ENCODE results near the gene ERBB3.

Gene ERBB3

GRCh38 chr12:56104815-56105608, 25.0 kb downstream of the ERBB3 start (continued):
- no peak for TF ChIP-seq ZNF274 (IDR thresholded peaks at IDR 0.05; ENCODE audit: low read length)
- TF ChIP-seq ZNF274 (tag by site-specific recombination; IDR thresholded peaks at IDR 0.05; ENCODE audit: borderline replicate concordance), result no peak
- 0 out of 2 replicates have a peak, but pooled peaks have one; percentile 87 for TF ChIP-seq ZNF391 (tag by site-specific recombination; IDR thresholded peaks at IDR 0.05; ENCODE audit: borderline replicate concordance, low read depth)
- TF ChIP-seq ZBTB48 (tag by site-specific recombination; IDR thresholded peaks at IDR 0.05), result no peak
- no peak for TF ChIP-seq BCL6B (tag by site-specific recombination; IDR thresholded peaks at IDR 0.05)
- no peak for TF ChIP-seq ZXDB (tag by site-specific recombination; IDR thresholded peaks at IDR 0.05)
- no peak for TF ChIP-seq OVOL3 (tag by site-specific recombination; IDR thresholded peaks at IDR 0.05)
- peak; percentile 62; the same call in 1 of the 2 replicates for TF ChIP-seq ZBTB10 (tag by site-specific recombination; IDR thresholded peaks at IDR 0.05)
- TF ChIP-seq ZNF362 (tag by site-specific recombination; IDR thresholded peaks at IDR 0.05), result no peak
- TF ChIP-seq ZFP69B (tag by site-specific recombination; IDR thresholded peaks at IDR 0.05), result no peak
- TF ChIP-seq ZNF239 (tag by site-specific recombination; IDR thresholded peaks at IDR 0.05), result no peak
- 0 out of 2 replicates have a peak, but pooled peaks have one; percentile 17 for TF ChIP-seq ZNF24 (tag by site-specific recombination; IDR thresholded peaks at IDR 0.05)
- TF ChIP-seq ZNF132 (tag by site-specific recombination; IDR thresholded peaks at IDR 0.05; ENCODE audit: borderline replicate concordance), result no peak
- peak; percentile 62 for TF ChIP-seq GLIS1 (tag by site-specific recombination; IDR thresholded peaks at IDR 0.05)
- peak; percentile 71 for TF ChIP-seq ZBTB11 (tag by site-specific recombination; conservative IDR thresholded peaks at IDR 0.05; ENCODE audit: low read depth)
- no peak for TF ChIP-seq REST (tag by site-specific recombination; IDR thresholded peaks at IDR 0.05)
- TF ChIP-seq ZNF623 (tag by site-specific recombination; IDR thresholded peaks at IDR 0.05), result no peak
- no peak for TF ChIP-seq ZNF449 (tag by site-specific recombination; IDR thresholded peaks at IDR 0.05)
- no peak for TF ChIP-seq ZNF146 (tag by site-specific recombination; IDR thresholded peaks at IDR 0.05)
- peak; percentile 85 for TF ChIP-seq ZNF692 (tag by site-specific recombination; IDR thresholded peaks at IDR 0.05)
- TF ChIP-seq ZNF843 (tag by site-specific recombination; IDR thresholded peaks at IDR 0.05), result no peak
- peak; percentile 46; the same call in 1 of the 2 replicates for TF ChIP-seq KLF16 (tag by site-specific recombination; IDR thresholded peaks at IDR 0.05)
- no peak for TF ChIP-seq ZNF221 (tag by site-specific recombination; IDR thresholded peaks at IDR 0.05; ENCODE audit: borderline replicate concordance)

Data from HEK293 (cell line).